Parathyroid adenoma (tissue), 2 donors: ENCODE data around the gene NF1.

Experiments used
- H2AFZ ChIP-seq: fragments of 300-600 bp; sonication (generic); one replicate; pipeline ENCODE4 v1.7.0; 2017; ENCODE audit warnings: antibody characterized with exemption, mild to moderate bottlenecking
- H3K27ac ChIP-seq: fragments of 300-600 bp; sonication (generic); one replicate; pipeline ENCODE4 v1.7.0; 2017
- H3K27me3 ChIP-seq: fragments of 300-600 bp; sonication (generic); one replicate; pipeline ENCODE4 v1.7.0; 2017; ENCODE audit warnings: low read length; ENCODE audit not compliant: control insufficient read depth, insufficient read depth
- H3K36me3 ChIP-seq: fragments of 300-600 bp; sonication (generic); one replicate; pipeline ENCODE4 v1.7.0; 2017; ENCODE audit warnings: low read length; ENCODE audit not compliant: control insufficient read depth, insufficient read depth
- H3K4me1 ChIP-seq: fragments of 300-600 bp; sonication (generic); one replicate; pipeline ENCODE4 v1.7.0; 2017; ENCODE audit warnings: control low read depth
- H3K4me2 ChIP-seq: fragments of 300-600 bp; sonication (generic); one replicate; pipeline ENCODE4 v1.7.0; 2017; ENCODE audit warnings: low read length
- H3K4me3 ChIP-seq: fragments of 300-600 bp; sonication (generic); one replicate; pipeline ENCODE4 v1.7.0; 2017; ENCODE audit warnings: low read depth, low read length
- H3K79me2 ChIP-seq: fragments of 300-600 bp; sonication (generic); one replicate; pipeline ENCODE4 v1.7.0; 2017; ENCODE audit warnings: control low read depth
- H3K9ac ChIP-seq: fragments of 300-600 bp; sonication (generic); one replicate; pipeline ENCODE4 v1.7.0; 2017; ENCODE audit warnings: mild to moderate bottlenecking
- H3K9me3 ChIP-seq: fragments of 300-600 bp; sonication (generic); one replicate; pipeline ENCODE4 v1.7.0; 2017; ENCODE audit warnings: low read length; ENCODE audit not compliant: control insufficient read depth
- TF ChIP-seq, protein P1 (sequence below): fragments of 300-600 bp; sonication (generic); IDR thresholded peaks from one replicate; pipeline ENCODE4 v1.7.0; 2017; ENCODE audit warnings: antibody characterized with exemption, mild to moderate bottlenecking
- donor health status: primary hyperparathyroidism.

The NF1 gene

DNA sequence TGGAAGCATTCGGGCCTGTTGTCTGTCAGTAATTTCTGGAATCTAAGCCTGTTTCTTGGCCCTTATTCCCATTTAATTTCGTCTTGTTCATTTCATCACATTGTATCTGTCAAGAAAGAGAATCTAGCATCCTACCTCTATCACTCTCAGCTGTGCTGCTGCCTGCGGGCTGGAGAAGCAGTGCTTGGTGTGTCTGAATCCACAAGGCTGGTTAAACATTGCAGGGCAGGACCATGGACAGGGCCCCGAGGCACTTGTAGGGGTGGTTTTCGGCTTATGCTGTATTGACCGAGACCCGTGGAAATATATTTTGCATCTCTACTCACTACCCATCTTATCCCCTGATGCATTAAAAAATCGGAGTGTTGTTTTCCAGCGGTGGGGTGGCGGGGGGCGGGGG is 299.8 kb downstream of the NF1 start:
- H3K36me3 ChIP-seq = no peaks in the 10 kb centered on the region

GRCh38 chr17:31397256-31397939 is 302.6 kb downstream of the NF1 start:
- Histone ChIP-seq H3K9ac (no peak overlapping the region), H3K27ac (no peak overlapping the region), H3K27me3 (no peaks in the 10 kb centered on the region), H3K36me3 (no peaks in the 10 kb centered on the region), H3K79me2 (peaks cover 3% of the 10 kb centered on the region), H2AFZ (no peak overlapping the region), H3K4me2 (no peak overlapping the region), H3K9me3 (no peaks in the 10 kb centered on the region), H3K4me3 (no peak overlapping the region), H3K4me1 (peaks cover 12% of the 10 kb centered on the region)
- TF ChIP-seq, protein P1, sequence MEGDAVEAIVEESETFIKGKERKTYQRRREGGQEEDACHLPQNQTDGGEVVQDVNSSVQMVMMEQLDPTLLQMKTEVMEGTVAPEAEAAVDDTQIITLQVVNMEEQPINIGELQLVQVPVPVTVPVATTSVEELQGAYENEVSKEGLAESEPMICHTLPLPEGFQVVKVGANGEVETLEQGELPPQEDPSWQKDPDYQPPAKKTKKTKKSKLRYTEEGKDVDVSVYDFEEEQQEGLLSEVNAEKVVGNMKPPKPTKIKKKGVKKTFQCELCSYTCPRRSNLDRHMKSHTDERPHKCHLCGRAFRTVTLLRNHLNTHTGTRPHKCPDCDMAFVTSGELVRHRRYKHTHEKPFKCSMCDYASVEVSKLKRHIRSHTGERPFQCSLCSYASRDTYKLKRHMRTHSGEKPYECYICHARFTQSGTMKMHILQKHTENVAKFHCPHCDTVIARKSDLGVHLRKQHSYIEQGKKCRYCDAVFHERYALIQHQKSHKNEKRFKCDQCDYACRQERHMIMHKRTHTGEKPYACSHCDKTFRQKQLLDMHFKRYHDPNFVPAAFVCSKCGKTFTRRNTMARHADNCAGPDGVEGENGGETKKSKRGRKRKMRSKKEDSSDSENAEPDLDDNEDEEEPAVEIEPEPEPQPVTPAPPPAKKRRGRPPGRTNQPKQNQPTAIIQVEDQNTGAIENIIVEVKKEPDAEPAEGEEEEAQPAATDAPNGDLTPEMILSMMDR = no peak

More for the DNA sequence above, 299.8 kb downstream of the NF1 start:
- Histone ChIP-seq H3K9ac (no peak overlapping the region), H3K9me3 (no peaks in the 10 kb centered on the region), H3K4me1 (peaks cover 12% of the 10 kb centered on the region), H3K4me3 (no peak overlapping the region), H3K27ac (no peak overlapping the region), H3K79me2 (peaks cover 3% of the 10 kb centered on the region), H2AFZ (no peak overlapping the region), H3K4me2 (no peak overlapping the region), H3K27me3 (peaks cover 3% of the 10 kb centered on the region)
- TF ChIP-seq, protein P1 = no peak

DNA sequence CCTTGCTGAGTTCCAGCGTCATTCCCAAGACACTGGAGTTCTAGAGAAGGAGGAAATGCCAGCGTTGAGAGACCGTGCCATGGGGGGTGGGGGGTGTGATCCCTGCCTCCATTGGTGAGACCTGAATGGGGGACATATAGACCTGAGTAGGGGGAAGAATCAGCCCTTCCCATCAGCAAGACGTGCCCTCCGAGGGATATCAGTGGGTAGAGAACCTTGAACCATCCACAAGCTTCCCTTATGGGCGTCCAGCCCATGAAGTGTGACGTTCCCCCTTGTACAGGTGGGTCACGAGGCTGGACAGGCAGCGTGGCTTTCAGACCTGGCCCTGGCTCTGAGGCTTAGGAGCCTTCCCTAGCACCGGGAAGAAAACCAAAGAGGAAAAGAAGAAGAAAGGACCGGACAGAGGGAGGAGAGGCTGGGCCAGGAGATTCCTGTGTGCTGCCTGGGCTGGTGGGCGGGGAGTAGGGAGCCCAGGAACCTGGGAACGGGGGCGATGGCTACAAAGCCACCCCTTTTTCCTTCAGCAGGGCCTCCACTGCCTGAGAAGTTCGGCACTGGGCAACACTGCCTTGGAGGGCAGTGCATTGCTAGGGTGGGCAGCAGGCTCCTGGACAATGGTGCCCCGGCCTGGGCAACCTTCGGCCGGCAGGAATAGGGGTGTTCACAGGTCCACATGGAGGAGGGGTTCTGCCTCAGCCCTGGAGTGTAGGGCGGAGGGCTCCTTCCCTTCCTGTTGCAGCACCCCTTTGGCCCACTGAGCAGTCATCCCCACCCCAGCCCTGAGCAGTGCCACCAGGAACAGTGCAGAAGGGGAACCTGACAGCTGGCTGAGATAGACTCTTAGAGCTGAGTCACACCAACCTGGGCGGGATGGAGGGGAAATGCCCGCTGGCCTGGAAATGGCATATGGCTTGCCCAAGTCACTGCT is 303.9 kb downstream of the NF1 start:
- H3K36me3 ChIP-seq = no peaks in the 10 kb centered on the region
- H3K9me3 ChIP-seq = no peaks in the 10 kb centered on the region
- no peak overlapping the region for H3K4me3 ChIP-seq
- H3K4me1 ChIP-seq = peaks cover 3% of the 10 kb centered on the region
- no peak overlapping the region for H3K9ac ChIP-seq
- no peaks in the 10 kb centered on the region for H3K27me3 ChIP-seq
- TF ChIP-seq, protein P1 = no peak
- H2AFZ ChIP-seq = no peak overlapping the region
- H3K27ac ChIP-seq = no peak overlapping the region
- H3K79me2 ChIP-seq = peaks cover 3% of the 10 kb centered on the region
- no peak overlapping the region for H3K4me2 ChIP-seq

DNA sequence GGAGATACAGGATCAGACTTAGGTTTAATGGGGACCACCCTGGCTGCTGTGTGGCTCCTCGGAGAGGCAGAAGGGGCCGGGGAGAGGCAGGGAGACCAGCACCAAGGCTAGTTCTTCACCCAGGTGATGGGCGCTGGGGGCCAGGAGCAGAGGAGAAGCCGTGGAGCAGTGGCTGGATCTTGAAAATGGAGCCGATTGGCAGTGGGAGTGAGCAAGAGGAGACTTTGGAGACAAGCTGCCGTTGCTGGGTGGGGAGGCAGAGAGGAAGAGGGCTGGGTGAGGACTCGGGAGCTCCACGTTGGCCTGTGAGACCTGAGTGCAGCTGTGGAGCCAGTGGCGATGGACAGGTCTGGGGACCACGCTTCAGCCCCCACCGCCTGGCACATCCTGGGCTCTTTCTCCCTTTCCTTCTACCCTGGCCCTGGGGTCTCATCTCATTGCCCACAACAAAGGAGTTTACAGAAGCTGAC is 305.7 kb downstream of the NF1 start:
- no peak overlapping the region for H3K27ac ChIP-seq
- no peaks in the 10 kb centered on the region for H3K79me2 ChIP-seq
- no peak overlapping the region for H3K9ac ChIP-seq
- peaks cover 3% of the 10 kb centered on the region for H3K4me1 ChIP-seq
- H3K4me2 ChIP-seq = no peak overlapping the region
- H3K4me3 ChIP-seq = no peak overlapping the region
- H3K9me3 ChIP-seq = no peaks in the 10 kb centered on the region
- H2AFZ ChIP-seq = no peak overlapping the region
- TF ChIP-seq, protein P1 = no peak
- no peaks in the 10 kb centered on the region for H3K27me3 ChIP-seq
- no peaks in the 10 kb centered on the region for H3K36me3 ChIP-seq
